Measurements from ENCODE around the gene SCAMP5.

Gene SCAMP5

GRCh38 chr15:74960995-74961588 is 34.3 kb upstream of the SCAMP5 start:
- no peak for TF ChIP-seq CTCF (IDR thresholded peaks at IDR 0.05; ENCODE audit: insufficient read depth, low read depth, low read length, missing control alignments)
- H3K4me3 ChIP-seq (ENCODE audit: low read depth, low read length): no peak overlapping the region
- no peak for DNase-seq (ENCODE audit: low read depth)

- no peak for DNase-seq (ENCODE audit: low read depth)
- TF ChIP-seq CTCF (IDR thresholded peaks at IDR 0.05; ENCODE audit: insufficient read depth, low read depth, low read length, missing control alignments): no peak
- H3K4me3 ChIP-seq (ENCODE audit: low read depth, low read length): no peak overlapping the region
These were observed 33.7 kb upstream of the SCAMP5 start for GRCh38 chr15:74961616-74962015.

- no peak for DNase-seq (ENCODE audit: low read depth)
- TF ChIP-seq CTCF (IDR thresholded peaks at IDR 0.05; ENCODE audit: insufficient read depth, low read depth, low read length, missing control alignments): no peak
- no peak overlapping the region for H3K4me3 ChIP-seq (ENCODE audit: low read depth, low read length)
These were observed 33.1 kb upstream of the SCAMP5 start for GRCh38 chr15:74962219-74962618.

GRCh38 chr15:74962671-74963070 is 32.7 kb upstream of the SCAMP5 start:
- H3K4me3 ChIP-seq (ENCODE audit: low read depth, low read length): no peak overlapping the region
- DNase-seq (ENCODE audit: low read depth): no peak
- no peak for TF ChIP-seq CTCF (IDR thresholded peaks at IDR 0.05; ENCODE audit: insufficient read depth, low read depth, low read length, missing control alignments)

- TF ChIP-seq CTCF (IDR thresholded peaks at IDR 0.05; ENCODE audit: insufficient read depth, low read depth, low read length, missing control alignments): no peak
- no peak for DNase-seq (ENCODE audit: low read depth)
- no peak overlapping the region for H3K4me3 ChIP-seq (ENCODE audit: low read depth, low read length)
These were observed 32.1 kb upstream of the SCAMP5 start for GRCh38 chr15:74963213-74963612.

GRCh38 chr15:74964794-74965193 is 30.6 kb upstream of the SCAMP5 start:
- DNase-seq (ENCODE audit: low read depth): no peak
- no peak overlapping the region for H3K4me3 ChIP-seq (ENCODE audit: low read depth, low read length)
- TF ChIP-seq CTCF (IDR thresholded peaks at IDR 0.05; ENCODE audit: insufficient read depth, low read depth, low read length, missing control alignments): no peak

GRCh38 chr15:74967670-74968069 is 27.7 kb upstream of the SCAMP5 start:
- no peak overlapping the region for H3K4me3 ChIP-seq (ENCODE audit: low read depth, low read length)
- TF ChIP-seq CTCF (IDR thresholded peaks at IDR 0.05; ENCODE audit: insufficient read depth, low read depth, low read length, missing control alignments): no peak
- DNase-seq (ENCODE audit: low read depth): no peak

All from GM12865 (cell line).